CD4-positive, CD25-positive, alpha-beta regulatory T cell (primary cell): ENCODE measurements around the gene SLC25A52. TPM values are rescaled to one million over a fixed set of nuclear protein-coding genes. Genes with fewer than 3 reads are reported as not detected.

Source experiments
- ATAC-seq, 2 donors: fragments of 150-1000 bp; cut with Tn5 transposase; one replicate each; pipeline ENCODE4 v1.10.0; 2021; ENCODE audit warnings: low read depth in 2 of 2, moderate number of reproducible peaks in 2 of 2, moderate library complexity in 1 of 2
- DNase-seq, 3 donors: peaks; one replicate each; pipeline versions ENCODE4 v3.0.0 to v3.0.0-alpha.2; 2012 to 2022; ENCODE audit warnings: mixed read lengths in 1 of 3
- H3K27ac ChIP-seq: one replicate; pipeline ENCODE4 v1.7.0; 2013; ENCODE audit warnings: mild to moderate bottlenecking, low read length; ENCODE audit not compliant: insufficient read depth, poor library complexity, severe bottlenecking
- H3K27me3 ChIP-seq: one replicate; pipeline ENCODE4 v1.7.0; 2013; ENCODE audit warnings: low read length; ENCODE audit not compliant: control insufficient read depth, insufficient read depth
- H3K36me3 ChIP-seq: one replicate; pipeline ENCODE4 v1.7.0; 2013; ENCODE audit warnings: mild to moderate bottlenecking, low read length, moderate library complexity; ENCODE audit not compliant: control insufficient read depth, insufficient read depth
- H3K4me1 ChIP-seq: 2 replicates; pipeline ENCODE4 v1.7.0; 2013; ENCODE audit warnings: mild to moderate bottlenecking, low read length; ENCODE audit not compliant: insufficient read depth, control insufficient read depth, poor library complexity, severe bottlenecking
- H3K4me3 ChIP-seq: one replicate; pipeline ENCODE4 v1.7.0; 2013; ENCODE audit warnings: low read depth, mild to moderate bottlenecking, low read length, moderate library complexity
- H3K9me3 ChIP-seq, 2 experiments: 1 replicate in 1 of 2; 2 replicates in 1 of 2; pipeline ENCODE4 v1.7.0; 2013; ENCODE audit warnings: low read length in 2 of 2, mild to moderate bottlenecking in 1 of 2, moderate library complexity in 1 of 2; ENCODE audit not compliant: control insufficient read depth in 2 of 2
- H3K27ac Mint-ChIP-seq, 3 donors: one replicate each; pipeline ENCODE4 v1.8.0; 2020 to 2022; ENCODE audit warnings: mild to moderate bottlenecking in 3 of 3, mixed read lengths in 3 of 3, moderate library complexity in 2 of 3
- H3K27me3 Mint-ChIP-seq: one replicate; pipeline ENCODE4 v1.8.0; 2022; ENCODE audit warnings: mild to moderate bottlenecking, mixed read lengths
- H3K36me3 Mint-ChIP-seq: one replicate; pipeline ENCODE4 v1.8.0; 2020; ENCODE audit warnings: mixed read lengths
- H3K4me1 Mint-ChIP-seq, 4 donors: one replicate each; pipeline ENCODE4 v1.8.0; 2020 to 2022; ENCODE audit warnings: mixed read lengths in 4 of 4, mild to moderate bottlenecking in 1 of 4
- H3K4me3 Mint-ChIP-seq, 4 donors: one replicate each; pipeline ENCODE4 v1.8.0; 2020 to 2022; ENCODE audit warnings: mild to moderate bottlenecking in 4 of 4, mixed read lengths in 4 of 4, moderate library complexity in 3 of 4
- H3K9me3 Mint-ChIP-seq, 7 donors: one replicate each; pipeline ENCODE4 v1.8.0; 2020 to 2022; ENCODE audit warnings: mixed read lengths in 7 of 7, mild to moderate bottlenecking in 3 of 7, moderate library complexity in 2 of 7
- polyA plus RNA-seq, 4 donors: library from polyadenylated mRNA; unstranded; fragments of 300-500 nt; fragmentation: Illumina TruSeq; gene quantifications; one replicate each; pipeline ENCODE4 v1.2.3, GENCODE V29; 2021
- total RNA-seq: library from RNA; stranded (reverse); gene quantifications from one replicate; pipeline ENCODE4 v1.2.3, GENCODE V29; 2022

The SLC25A52 gene
- total and polyA plus RNA-seq, 5 donors from 2014 or later = not detected

DNA sequence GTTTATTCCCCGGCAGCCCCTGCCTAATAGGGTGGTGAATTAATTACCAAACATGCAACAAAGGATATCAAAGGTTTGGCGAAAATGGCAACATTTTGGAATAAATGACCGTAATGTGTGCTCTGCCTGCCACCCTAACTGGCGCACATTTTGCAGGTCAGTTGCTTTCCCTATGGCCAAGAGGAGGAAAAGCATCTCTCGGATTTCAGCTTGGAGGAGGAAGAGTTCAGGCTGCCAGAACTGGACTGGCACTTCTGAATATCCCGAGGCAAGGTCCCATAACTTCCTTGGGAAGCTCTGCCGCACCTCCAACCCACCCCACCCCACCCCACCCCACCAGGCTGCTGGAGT is 37.1 kb downstream of the SLC25A52 start:
- Mint-ChIP-seq H3K4me3 (no peak overlapping the region), H3K9me3 (peaks cover 0 to 8% (median 0%) of the 10 kb centered on the region in 7 donors), H3K27ac (no peak overlapping the region), H3K4me1 (peaks cover 0 to 4% (median 3%) of the 10 kb centered on the region in 4 donors), H3K36me3 (no peaks in the 10 kb centered on the region), H3K27me3 (peaks cover 35% of the 10 kb centered on the region)
- H3K27ac ChIP-seq = no peak overlapping the region
- H3K4me1 ChIP-seq = no peaks in the 10 kb centered on the region
- H3K27me3 ChIP-seq = peaks cover 21% of the 10 kb centered on the region
- DNase-seq (no peak), ATAC-seq (no peak)
- no peaks in the 10 kb centered on the region for H3K36me3 ChIP-seq
- H3K9me3 ChIP-seq = no peaks in the 10 kb centered on the region
- H3K4me3 ChIP-seq = no peak overlapping the region

DNA sequence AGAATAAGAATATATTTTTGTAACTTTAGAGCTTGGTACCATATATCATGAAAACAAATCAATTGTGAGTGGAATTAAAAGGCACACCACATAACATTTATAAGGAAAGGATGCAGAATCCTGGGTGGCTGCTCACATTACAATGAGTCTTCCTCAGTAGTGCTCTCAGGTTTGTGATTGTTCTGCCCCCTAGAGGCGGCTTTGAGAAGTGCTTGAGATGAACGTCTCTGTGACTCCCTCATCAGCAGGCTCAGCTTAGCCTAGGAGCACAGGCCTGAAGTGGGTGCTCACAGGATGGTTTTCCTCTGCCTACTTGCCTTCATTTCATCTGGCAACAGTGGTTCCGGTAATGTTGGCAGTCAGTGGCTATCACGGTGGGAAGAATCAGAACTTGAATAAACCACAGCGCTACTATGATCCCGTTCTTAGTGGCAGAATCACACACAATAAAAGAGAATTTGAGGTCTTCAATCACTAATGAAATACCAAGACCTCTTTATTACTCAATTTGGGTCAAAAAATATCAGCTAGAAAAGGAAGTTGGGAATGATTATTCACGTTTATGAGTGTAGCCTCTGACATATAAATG is 38.2 kb downstream of the SLC25A52 start:
- H3K9me3 Mint-ChIP-seq = peaks cover 0 to 8% (median 0%) of the 10 kb centered on the region in 7 donors
- H3K9me3 ChIP-seq = no peaks in the 10 kb centered on the region
- H3K27me3 Mint-ChIP-seq = peaks cover 30% of the 10 kb centered on the region
- no peak overlapping the region for H3K4me3 ChIP-seq
- peaks cover 21% of the 10 kb centered on the region for H3K27me3 ChIP-seq
- DNase-seq = peak; percentile 15 to 76 (median 43)
- no peak overlapping the region for H3K4me3 Mint-ChIP-seq
- peak; percentile 52 to 76 for ATAC-seq
- no peaks in the 10 kb centered on the region for H3K4me1 ChIP-seq
- no peak overlapping the region for H3K27ac Mint-ChIP-seq
- H3K4me1 Mint-ChIP-seq = peaks cover 0 to 4% (median 3%) of the 10 kb centered on the region in 4 donors
- no peaks in the 10 kb centered on the region for H3K36me3 Mint-ChIP-seq
- H3K27ac ChIP-seq = no peak overlapping the region
- no peaks in the 10 kb centered on the region for H3K36me3 ChIP-seq

DNA sequence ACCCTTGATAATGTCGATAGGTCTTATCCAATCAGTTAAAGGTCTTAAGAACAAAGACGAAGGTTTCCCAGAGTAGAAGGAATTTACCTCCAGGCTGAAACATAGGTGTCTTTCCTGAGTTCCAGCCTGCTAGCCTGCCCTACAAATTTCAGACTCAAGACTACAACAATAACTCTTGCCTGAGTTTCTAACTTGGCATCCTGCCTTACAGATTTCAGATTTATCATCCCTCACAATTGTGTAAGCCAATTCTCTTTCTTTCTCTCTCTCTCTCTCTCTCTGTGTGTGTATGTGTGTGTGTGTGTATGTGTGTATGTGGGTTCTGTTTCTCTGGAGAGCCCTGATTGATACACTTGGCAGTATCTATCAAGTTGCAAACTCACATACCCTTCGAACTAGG is 39.1 kb downstream of the SLC25A52 start:
- H3K36me3 Mint-ChIP-seq = no peaks in the 10 kb centered on the region
- Histone ChIP-seq H3K4me1 (no peaks in the 10 kb centered on the region), H3K27ac (no peak overlapping the region), H3K9me3 (no peaks in the 10 kb centered on the region), H3K4me3 (no peak overlapping the region), H3K27me3 (peaks cover 21% of the 10 kb centered on the region), H3K36me3 (no peaks in the 10 kb centered on the region)
- no peak overlapping the region for H3K27ac Mint-ChIP-seq
- ATAC-seq = no peak
- peaks cover 0 to 4% (median 3%) of the 10 kb centered on the region in 4 donors for H3K4me1 Mint-ChIP-seq
- H3K4me3 Mint-ChIP-seq = no peak overlapping the region
- peaks cover 0 to 8% (median 0%) of the 10 kb centered on the region in 7 donors for H3K9me3 Mint-ChIP-seq
- H3K27me3 Mint-ChIP-seq = peaks cover 30% of the 10 kb centered on the region
- DNase-seq = no peak

DNA sequence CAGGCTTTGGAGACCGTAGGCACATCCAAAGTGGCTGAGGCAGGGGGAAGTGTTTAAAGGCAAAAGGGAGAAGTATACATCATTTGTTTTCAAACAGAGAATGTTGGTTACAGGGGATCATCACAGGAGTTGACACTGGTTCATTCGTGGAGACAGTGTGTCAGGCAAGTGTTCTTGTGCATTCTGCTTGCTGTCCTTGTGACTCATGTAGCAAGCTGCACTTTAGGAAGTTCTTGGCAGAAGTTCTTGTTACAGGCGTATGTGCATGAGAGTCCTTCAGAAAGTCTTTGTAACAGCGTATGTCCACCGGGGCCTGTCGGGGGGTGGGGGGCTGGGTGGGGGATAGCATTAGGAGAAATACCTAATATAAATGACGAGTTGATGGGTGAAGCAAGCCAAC is 39.8 kb downstream of the SLC25A52 start:
- H3K4me3 ChIP-seq = no peak overlapping the region
- H3K4me1 ChIP-seq = no peaks in the 10 kb centered on the region
- no peaks in the 10 kb centered on the region for H3K36me3 ChIP-seq
- Mint-ChIP-seq H3K9me3 (peaks cover 0 to 8% (median 0%) of the 10 kb centered on the region in 7 donors), H3K4me1 (peaks cover 0 to 4% (median 3%) of the 10 kb centered on the region in 4 donors), H3K27ac (no peak overlapping the region), H3K36me3 (no peaks in the 10 kb centered on the region), H3K4me3 (no peak overlapping the region), H3K27me3 (peaks cover 27% of the 10 kb centered on the region)
- DNase-seq (no peak), ATAC-seq (no peak)
- H3K27ac ChIP-seq = no peak overlapping the region
- peaks cover 20% of the 10 kb centered on the region for H3K27me3 ChIP-seq
- no peaks in the 10 kb centered on the region for H3K9me3 ChIP-seq

DNA sequence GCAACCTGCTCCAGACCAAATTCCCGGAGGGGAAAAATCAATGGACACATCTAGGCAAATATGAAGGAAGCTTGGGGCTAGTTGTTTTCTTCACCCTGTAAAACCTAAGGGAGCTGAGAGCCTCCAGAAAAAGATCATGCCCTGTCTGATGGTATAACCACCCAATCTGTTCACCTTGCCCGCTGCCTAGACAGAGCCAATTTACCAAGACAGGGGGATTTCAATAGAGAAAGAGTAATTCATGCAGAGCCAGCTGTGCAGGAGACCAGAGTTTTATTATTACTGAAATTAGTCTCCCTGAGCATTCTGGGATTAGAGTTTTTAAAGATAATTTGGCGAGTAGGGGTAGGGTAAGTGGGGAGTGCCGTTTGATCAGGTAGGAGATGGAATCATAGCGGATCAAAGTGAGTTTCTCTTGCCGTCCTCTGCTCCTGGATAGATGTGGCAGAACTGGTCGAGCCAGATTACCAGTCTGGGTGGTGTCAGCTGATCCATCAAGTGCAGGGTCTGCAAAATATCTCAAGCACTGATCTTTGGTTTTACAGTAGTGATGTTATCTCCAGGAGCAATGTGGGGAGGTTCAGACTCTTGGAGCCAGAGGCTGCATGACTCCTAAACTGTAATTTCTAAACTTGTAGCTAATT is 41.2 kb downstream of the SLC25A52 start:
- no peak overlapping the region for H3K4me3 ChIP-seq
- Mint-ChIP-seq H3K27me3 (peaks cover 14% of the 10 kb centered on the region), H3K36me3 (no peaks in the 10 kb centered on the region), H3K4me1 (peaks cover 0 to 4% (median 3%) of the 10 kb centered on the region in 4 donors), H3K4me3 (no peak overlapping the region), H3K27ac (no peak overlapping the region), H3K9me3 (peaks cover 0 to 8% (median 0%) of the 10 kb centered on the region in 7 donors)
- H3K36me3 ChIP-seq = no peaks in the 10 kb centered on the region
- DNase-seq (no peak), ATAC-seq (no peak)
- H3K27ac ChIP-seq = no peak overlapping the region
- H3K4me1 ChIP-seq = no peaks in the 10 kb centered on the region
- H3K27me3 ChIP-seq = peaks cover 14% of the 10 kb centered on the region
- no peaks in the 10 kb centered on the region for H3K9me3 ChIP-seq

DNA sequence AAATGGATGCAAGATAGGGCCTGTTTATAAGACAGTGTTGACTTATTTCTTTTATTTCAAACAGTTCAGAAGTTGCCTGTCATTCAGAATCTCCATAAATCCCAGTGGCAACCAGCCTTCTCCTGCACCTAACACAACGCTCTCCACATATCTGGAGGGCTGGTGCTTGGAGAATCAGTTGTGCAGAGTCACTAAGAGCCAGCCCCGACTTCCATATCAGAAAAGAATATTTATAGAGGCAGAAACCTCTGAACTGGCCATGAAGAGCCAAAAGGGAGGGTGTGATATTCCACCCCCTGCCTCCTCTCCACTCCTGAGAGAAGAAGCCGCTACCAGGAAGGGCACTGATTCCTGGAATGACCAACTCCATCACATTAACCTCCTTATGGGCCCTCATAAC is 42.3 kb downstream of the SLC25A52 start:
- H3K4me1 ChIP-seq = no peaks in the 10 kb centered on the region
- H3K9me3 ChIP-seq = no peaks in the 10 kb centered on the region
- H3K4me1 Mint-ChIP-seq = peaks cover 0 to 4% (median 1%) of the 10 kb centered on the region in 4 donors

DNA sequence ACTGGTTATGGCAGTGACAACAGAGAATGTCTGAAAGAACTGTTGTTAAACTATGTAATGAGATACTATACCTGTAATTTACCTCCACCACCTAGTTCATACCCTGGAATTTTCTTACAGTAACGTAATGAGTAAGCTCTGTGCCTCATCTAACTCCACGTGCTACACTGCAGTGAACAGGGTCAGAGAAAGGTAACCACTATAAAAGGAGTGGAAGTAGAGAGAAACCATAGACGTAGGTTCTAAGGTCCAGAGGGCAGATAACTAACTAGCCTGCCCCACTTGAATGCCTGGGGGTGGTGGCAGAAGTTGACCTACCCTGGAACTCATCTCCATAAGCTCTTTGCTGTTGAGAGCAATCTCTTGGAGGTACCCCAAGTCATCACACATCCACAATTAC is 44.3 kb downstream of the SLC25A52 start:
- no peaks in the 10 kb centered on the region for H3K36me3 Mint-ChIP-seq
- H3K4me1 ChIP-seq = no peaks in the 10 kb centered on the region
- no peaks in the 10 kb centered on the region for H3K27me3 ChIP-seq
- H3K9me3 ChIP-seq = no peaks in the 10 kb centered on the region
- H3K4me3 Mint-ChIP-seq = no peak overlapping the region
- H3K36me3 ChIP-seq = no peaks in the 10 kb centered on the region
- peaks cover 6% of the 10 kb centered on the region for H3K27me3 Mint-ChIP-seq
- H3K27ac Mint-ChIP-seq = no peak overlapping the region
- no peaks in the 10 kb centered on the region for H3K4me1 Mint-ChIP-seq
- DNase-seq (no peak), ATAC-seq (no peak)
- H3K9me3 Mint-ChIP-seq = peaks cover 0 to 8% (median 2%) of the 10 kb centered on the region in 7 donors
- no peak overlapping the region for H3K4me3 ChIP-seq
- no peak overlapping the region for H3K27ac ChIP-seq

More for the DNA sequence above, 42.3 kb downstream of the SLC25A52 start:
- Histone ChIP-seq H3K27ac (no peak overlapping the region), H3K27me3 (peaks cover 10% of the 10 kb centered on the region), H3K36me3 (no peaks in the 10 kb centered on the region), H3K4me3 (no peak overlapping the region)
- Mint-ChIP-seq H3K4me3 (no peak overlapping the region), H3K9me3 (peaks cover 0 to 8% (median 2%) of the 10 kb centered on the region in 7 donors), H3K27ac (no peak overlapping the region), H3K27me3 (peaks cover 10% of the 10 kb centered on the region), H3K36me3 (no peaks in the 10 kb centered on the region)
- no peak for ATAC-seq
- no peak for DNase-seq
